ENCODE data around the gene ANKFY1.

- TF ChIP-seq CTCF (IDR thresholded peaks at IDR 0.05): peak in 3 of 4 donors; percentile 21 to 29 (median 24)
- no peak for TF ChIP-seq POLR2A (IDR thresholded peaks at IDR 0.05)
Measured at GRCh38 chr17:4209611-4210010, 54.2 kb downstream of the ANKFY1 start.
